Measurements from ENCODE around the gene FAM20A.
"Not testable (repeated sequence)": the region's sequence is repeated elsewhere in the genome, so short reads cannot be mapped to it uniquely, and the experiment has no call there.

FAM20A gene

GRCh38 chr17:68495081-68495480 is 106.1 kb downstream of the FAM20A start:
- no peak for FAIRE-seq

GRCh38 chr17:68492394-68493054 is 108.6 kb downstream of the FAM20A start:
- FAIRE-seq; DNase-seq (ENCODE audit: low spot score): not testable (repeated sequence)

More at GRCh38 chr17:68495081-68495480, 106.1 kb downstream of the FAM20A start:
- no peak for DNase-seq (ENCODE audit: low spot score)

GRCh38 chr17:68491381-68492231 is 109.6 kb downstream of the FAM20A start:
- DNase-seq (ENCODE audit: low spot score) (no peak), FAIRE-seq (no peak)

GRCh38 chr17:68489919-68490318 is 111.2 kb downstream of the FAM20A start:
- no peak for DNase-seq (ENCODE audit: low spot score)
- FAIRE-seq: no peak

Data from urothelium cell line (cell line).